Activated naive CD8-positive, alpha-beta T cell treated with anti-CD3 and anti-CD28 coated beads, Interleukin-2, amount 50 U/mL, for 24 hours (primary cell): ENCODE data around the gene ELL.
A peak's percentile ranks its signal among the peaks of the same experiment; 100 is the strongest.

Source experiments
- ATAC-seq: fragments of 150-1000 bp; cut with Tn5 transposase; one replicate; pipeline ENCODE4 v1.10.0; 2021
- DNase-seq: peaks from one replicate; pipeline ENCODE4 v3.0.0; 2021
- H3K27ac Mint-ChIP-seq: one replicate; pipeline ENCODE4 v1.8.0; 2021; ENCODE audit warnings: mild to moderate bottlenecking, mixed read lengths
- H3K27me3 Mint-ChIP-seq: one replicate; pipeline ENCODE4 v1.8.0; 2021; ENCODE audit warnings: mixed read lengths
- H3K36me3 Mint-ChIP-seq: one replicate; pipeline ENCODE4 v1.8.0; 2021; ENCODE audit warnings: low read depth, mixed read lengths
- H3K4me1 Mint-ChIP-seq: one replicate; pipeline ENCODE4 v1.8.0; 2021; ENCODE audit warnings: mixed read lengths
- H3K4me3 Mint-ChIP-seq: one replicate; pipeline ENCODE4 v1.8.0; 2021; ENCODE audit warnings: mild to moderate bottlenecking, moderate library complexity, mixed read lengths
- H3K9me3 Mint-ChIP-seq: one replicate; pipeline ENCODE4 v1.8.0; 2021; ENCODE audit warnings: mixed read lengths

The ELL gene

DNA sequence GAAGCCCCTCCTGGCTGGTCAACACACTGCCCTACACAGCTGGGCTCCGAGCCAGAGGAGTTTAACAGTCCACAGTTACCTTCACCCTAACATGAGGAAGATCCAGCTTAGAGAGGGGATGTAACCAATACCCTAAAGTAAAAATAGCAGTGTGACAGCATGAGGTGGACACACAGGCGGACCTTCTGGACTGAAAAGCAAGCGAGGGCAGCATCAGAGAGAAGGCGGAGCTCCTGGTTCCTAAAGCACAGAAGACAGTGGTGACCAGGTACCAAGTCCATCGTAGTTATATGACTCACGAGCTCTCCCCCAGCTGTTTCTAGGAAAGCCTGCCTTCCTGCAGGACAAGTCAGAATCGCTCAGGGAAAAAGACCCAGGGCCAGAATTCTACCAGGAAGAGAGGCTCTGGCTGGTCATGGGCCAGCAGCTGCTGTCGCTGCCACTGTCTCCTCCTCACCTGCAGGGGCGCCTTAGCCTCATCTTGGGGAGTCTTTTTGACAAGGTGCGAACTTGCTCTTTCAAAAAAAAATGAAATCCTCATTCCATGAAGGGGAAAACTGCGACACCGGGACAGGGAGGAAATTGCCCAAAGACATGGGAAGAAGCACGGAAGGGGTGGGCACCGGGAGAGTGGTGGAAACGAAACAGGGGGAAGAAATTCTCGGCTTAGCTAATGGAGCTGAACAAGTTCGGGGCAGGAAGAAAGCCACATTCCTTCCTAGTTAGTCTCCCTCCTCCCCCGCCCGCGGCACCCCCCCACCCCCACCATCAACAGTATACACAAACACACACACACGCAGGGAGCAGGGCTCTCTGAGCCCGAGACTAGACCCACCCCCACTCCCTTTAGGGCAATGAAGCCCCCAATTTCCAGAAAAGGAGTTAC lies 1.7 kb downstream of the ELL start:
- Mint-ChIP-seq H3K9me3 (no peaks in the 10 kb centered on the region), H3K27me3 (no peaks in the 10 kb centered on the region), H3K36me3 (no peaks in the 10 kb centered on the region), H3K4me3 (peak overlapping the region; percentile 81), H3K27ac (peak overlapping the region; percentile 59), H3K4me1 (peaks cover 32% of the 10 kb centered on the region)
- DNase-seq (peak; percentile 60), ATAC-seq (no peak)

DNA sequence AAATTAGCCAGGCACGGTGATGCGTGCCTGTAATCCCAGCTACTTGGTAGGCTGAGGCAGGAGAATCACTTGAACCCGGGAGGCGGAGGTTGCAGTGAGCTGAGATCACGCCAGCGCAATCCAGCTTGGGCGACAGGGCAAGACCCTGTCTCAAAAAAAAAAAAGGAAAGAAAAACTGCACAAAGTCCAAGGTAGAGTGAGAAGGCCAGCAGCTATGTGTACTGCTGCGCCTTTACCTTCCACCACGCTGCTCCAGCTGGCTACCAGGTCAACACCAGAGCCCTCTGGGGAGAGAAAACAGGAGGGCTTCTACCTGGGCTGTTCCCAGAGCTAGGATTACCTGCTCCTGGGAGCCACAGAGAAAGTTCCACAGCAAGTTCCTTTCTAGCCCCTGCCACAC lies 3.2 kb downstream of the ELL start:
- H3K36me3 Mint-ChIP-seq, result no peaks in the 10 kb centered on the region
- ATAC-seq, result no peak
- no peak for DNase-seq
- H3K27me3 Mint-ChIP-seq, result no peaks in the 10 kb centered on the region
- H3K4me1 Mint-ChIP-seq, result peaks cover 40% of the 10 kb centered on the region
- no peak overlapping the region for H3K27ac Mint-ChIP-seq
- H3K4me3 Mint-ChIP-seq, result no peak overlapping the region
- H3K9me3 Mint-ChIP-seq, result no peaks in the 10 kb centered on the region

- no peaks in the 10 kb centered on the region for H3K9me3 Mint-ChIP-seq
- H3K4me3 Mint-ChIP-seq, result no peak overlapping the region
- H3K4me1 Mint-ChIP-seq, result peaks cover 44% of the 10 kb centered on the region
- no peak overlapping the region for H3K27ac Mint-ChIP-seq
- ATAC-seq, result no peak
- no peaks in the 10 kb centered on the region for H3K27me3 Mint-ChIP-seq
- DNase-seq, result no peak
- no peaks in the 10 kb centered on the region for H3K36me3 Mint-ChIP-seq
Observed at GRCh38 chr19:18517606-18518005, 4.3 kb downstream of the ELL start.

DNA sequence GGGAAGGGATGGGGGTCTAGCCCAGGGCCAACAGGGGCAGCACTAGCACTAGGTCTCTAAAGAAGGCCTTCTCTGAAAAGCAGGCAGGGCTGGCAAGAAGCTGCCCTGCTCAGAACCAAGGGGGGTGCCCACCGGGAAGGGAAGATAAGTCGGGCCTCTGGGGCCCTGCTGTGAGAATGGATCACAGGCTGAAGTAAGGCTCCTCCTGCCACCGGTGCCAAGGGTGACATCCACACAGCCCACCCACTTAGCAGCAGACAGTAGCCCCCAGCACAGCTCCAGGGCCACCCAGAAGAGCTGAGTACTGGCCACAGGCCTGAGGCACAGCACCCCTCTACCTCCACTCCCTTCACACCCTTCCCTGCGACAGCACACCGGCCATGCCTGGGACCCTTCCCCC lies 5.9 kb downstream of the ELL start:
- no peak for DNase-seq
- H3K4me1 Mint-ChIP-seq, result peaks cover 44% of the 10 kb centered on the region

GRCh38 chr19:18514800-18515682 lies 6.8 kb downstream of the ELL start:
- Mint-ChIP-seq H3K9me3 (no peaks in the 10 kb centered on the region), H3K27ac (no peak overlapping the region), H3K4me3 (no peak overlapping the region), H3K4me1 (peaks cover 42% of the 10 kb centered on the region), H3K27me3 (no peaks in the 10 kb centered on the region), H3K36me3 (no peaks in the 10 kb centered on the region)
- DNase-seq (no peak), ATAC-seq (peak; percentile 39)

More for the DNA sequence above, 5.9 kb downstream of the ELL start:
- no peak overlapping the region for H3K4me3 Mint-ChIP-seq
- H3K27ac Mint-ChIP-seq, result no peak overlapping the region
- no peaks in the 10 kb centered on the region for H3K27me3 Mint-ChIP-seq
- no peaks in the 10 kb centered on the region for H3K36me3 Mint-ChIP-seq
- H3K9me3 Mint-ChIP-seq, result no peaks in the 10 kb centered on the region
- ATAC-seq, result no peak

- Mint-ChIP-seq H3K27ac (no peak overlapping the region), H3K27me3 (no peaks in the 10 kb centered on the region), H3K4me1 (peaks cover 43% of the 10 kb centered on the region), H3K4me3 (no peak overlapping the region), H3K9me3 (no peaks in the 10 kb centered on the region), H3K36me3 (no peaks in the 10 kb centered on the region)
- ATAC-seq (no peak), DNase-seq (no peak)
Observed at GRCh38 chr19:18513868-18514267, 8.0 kb downstream of the ELL start.

GRCh38 chr19:18510216-18510615 lies 11.7 kb downstream of the ELL start:
- ATAC-seq (no peak), DNase-seq (no peak)
- Mint-ChIP-seq H3K4me3 (no peak overlapping the region), H3K27me3 (no peaks in the 10 kb centered on the region), H3K9me3 (no peaks in the 10 kb centered on the region), H3K4me1 (peaks cover 57% of the 10 kb centered on the region), H3K36me3 (no peaks in the 10 kb centered on the region), H3K27ac (no peak overlapping the region)

- peak overlapping the region; percentile 31 for H3K27ac Mint-ChIP-seq
- DNase-seq, result no peak
- no peak overlapping the region for H3K4me3 Mint-ChIP-seq
- peaks cover 65% of the 10 kb centered on the region for H3K4me1 Mint-ChIP-seq
- no peaks in the 10 kb centered on the region for H3K27me3 Mint-ChIP-seq
- H3K9me3 Mint-ChIP-seq, result no peaks in the 10 kb centered on the region
- ATAC-seq, result no peak
- H3K36me3 Mint-ChIP-seq, result no peaks in the 10 kb centered on the region
Observed at GRCh38 chr19:18508585-18508984, 13.3 kb downstream of the ELL start.

DNA sequence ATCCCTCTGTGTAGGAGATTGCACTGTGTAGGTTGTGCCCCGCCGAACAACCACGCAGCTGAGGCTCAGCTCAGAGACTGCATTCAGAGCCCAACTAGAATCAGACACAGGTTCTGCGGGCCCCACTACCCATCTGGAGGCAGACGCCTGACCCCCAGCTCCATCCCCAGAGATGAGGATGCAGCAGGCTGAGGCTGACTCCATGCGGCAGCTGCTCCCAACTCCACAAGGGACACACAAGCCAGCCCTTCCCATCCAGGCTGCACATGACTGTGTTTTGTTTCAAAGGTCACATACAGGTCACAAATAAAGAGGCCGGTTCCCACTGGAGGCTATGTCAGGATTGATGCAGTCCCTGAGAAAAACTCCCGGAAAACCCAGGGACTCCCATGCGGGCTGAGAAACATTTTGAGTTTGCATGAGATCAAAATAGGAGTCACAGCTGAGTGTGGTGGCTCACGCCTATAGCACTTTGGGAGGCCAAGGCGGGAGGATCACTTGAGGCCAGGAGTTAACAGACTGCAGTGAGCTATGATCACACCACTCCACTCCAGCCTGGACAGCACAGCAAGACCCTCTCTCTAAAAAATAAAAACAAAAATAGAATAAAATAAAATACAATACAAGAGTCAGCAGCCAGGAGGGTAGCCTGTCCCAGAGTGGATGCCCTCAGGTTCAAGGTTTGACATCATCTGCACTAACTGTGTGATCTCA lies 14.0 kb downstream of the ELL start:
- no peaks in the 10 kb centered on the region for H3K36me3 Mint-ChIP-seq
- H3K9me3 Mint-ChIP-seq, result no peaks in the 10 kb centered on the region
- no peaks in the 10 kb centered on the region for H3K27me3 Mint-ChIP-seq
- peaks cover 66% of the 10 kb centered on the region for H3K4me1 Mint-ChIP-seq
- peak overlapping the region; percentile 83 for H3K27ac Mint-ChIP-seq
- DNase-seq, result no peak
- no peak for ATAC-seq
- H3K4me3 Mint-ChIP-seq, result no peak overlapping the region

DNA sequence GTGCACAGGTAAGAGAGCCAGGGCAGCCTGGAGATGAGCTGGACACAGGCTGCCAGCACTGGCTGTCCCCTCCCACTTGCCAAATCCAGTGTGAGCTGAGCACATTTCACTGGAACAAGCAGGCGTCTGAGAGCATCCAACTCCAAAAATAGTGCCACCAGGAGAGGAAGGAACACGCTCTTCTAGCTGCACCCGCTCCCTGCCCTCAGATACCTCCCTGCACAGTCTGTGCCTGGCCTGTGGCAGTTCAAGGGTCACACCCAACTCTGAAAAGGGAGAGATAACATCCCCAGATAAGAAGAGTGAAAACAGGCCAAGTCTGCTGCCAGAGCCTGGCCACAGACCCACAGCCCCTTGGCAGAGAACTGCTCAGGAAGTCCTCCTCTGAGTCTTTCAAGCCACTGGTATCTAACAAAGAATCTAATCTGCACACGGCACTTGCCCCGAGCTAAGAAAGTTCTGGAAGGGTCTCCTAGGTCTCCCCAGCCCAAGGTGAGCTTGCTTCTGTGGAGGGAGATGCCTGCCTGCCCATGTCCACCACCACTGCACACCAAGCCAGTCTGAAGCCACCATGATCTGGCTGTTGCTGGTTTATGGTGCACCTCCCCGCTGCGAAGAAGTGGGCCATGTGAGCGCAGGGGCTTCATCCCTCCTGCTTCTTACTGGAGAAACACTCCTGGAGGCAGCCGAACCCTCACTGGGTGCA lies 14.7 kb downstream of the ELL start:
- no peaks in the 10 kb centered on the region for H3K9me3 Mint-ChIP-seq
- H3K27ac Mint-ChIP-seq, result peak overlapping the region; percentile 83
- DNase-seq (no peak), ATAC-seq (peak; percentile 12)
- H3K36me3 Mint-ChIP-seq, result no peaks in the 10 kb centered on the region
- H3K4me3 Mint-ChIP-seq, result no peak overlapping the region
- H3K4me1 Mint-ChIP-seq, result peaks cover 72% of the 10 kb centered on the region
- no peaks in the 10 kb centered on the region for H3K27me3 Mint-ChIP-seq

DNA sequence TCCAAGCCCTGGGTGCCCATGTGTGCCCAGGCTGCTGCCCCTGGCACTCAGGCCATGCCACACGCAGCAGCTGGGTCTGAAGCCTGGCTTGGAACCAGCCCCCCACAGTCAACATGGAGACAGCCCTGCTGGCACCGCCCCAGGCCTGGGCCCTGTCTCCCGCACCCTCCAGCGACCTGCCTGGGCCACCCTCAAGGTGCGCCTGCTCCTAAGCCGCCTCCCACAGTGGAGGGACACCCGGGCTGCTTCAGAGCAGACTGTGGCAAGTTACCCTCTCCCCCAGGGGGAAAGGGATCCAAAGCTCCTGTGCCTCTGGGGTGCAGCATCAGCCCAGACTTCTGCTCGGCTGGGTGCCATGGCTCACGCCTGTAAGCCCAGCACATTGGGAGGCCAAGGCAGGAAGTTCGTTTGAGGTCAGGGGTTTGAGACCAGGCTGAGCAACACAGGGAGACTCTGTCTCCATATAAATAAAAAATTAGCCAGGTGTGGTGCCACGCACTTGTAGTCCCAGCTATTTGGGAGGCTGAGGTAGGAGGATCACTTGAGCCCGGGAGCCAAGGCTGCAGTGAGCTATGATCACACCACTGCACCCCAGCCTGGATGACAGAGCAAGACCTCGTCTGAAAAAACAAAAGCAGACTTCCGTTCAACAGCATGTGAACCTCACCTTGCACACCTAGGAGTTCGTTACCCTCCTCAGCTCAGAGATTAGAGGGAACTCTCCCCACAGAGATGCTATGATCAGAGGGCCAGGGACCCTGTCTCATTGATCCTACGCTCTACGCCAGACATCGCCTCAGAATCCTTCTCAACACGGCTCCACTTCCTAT lies 15.6 kb downstream of the ELL start:
- Mint-ChIP-seq H3K4me3 (no peak overlapping the region), H3K27me3 (no peaks in the 10 kb centered on the region), H3K9me3 (no peaks in the 10 kb centered on the region), H3K27ac (peak overlapping the region; percentile 83), H3K36me3 (no peaks in the 10 kb centered on the region), H3K4me1 (peaks cover 78% of the 10 kb centered on the region)
- no peak for ATAC-seq
- no peak for DNase-seq

DNA sequence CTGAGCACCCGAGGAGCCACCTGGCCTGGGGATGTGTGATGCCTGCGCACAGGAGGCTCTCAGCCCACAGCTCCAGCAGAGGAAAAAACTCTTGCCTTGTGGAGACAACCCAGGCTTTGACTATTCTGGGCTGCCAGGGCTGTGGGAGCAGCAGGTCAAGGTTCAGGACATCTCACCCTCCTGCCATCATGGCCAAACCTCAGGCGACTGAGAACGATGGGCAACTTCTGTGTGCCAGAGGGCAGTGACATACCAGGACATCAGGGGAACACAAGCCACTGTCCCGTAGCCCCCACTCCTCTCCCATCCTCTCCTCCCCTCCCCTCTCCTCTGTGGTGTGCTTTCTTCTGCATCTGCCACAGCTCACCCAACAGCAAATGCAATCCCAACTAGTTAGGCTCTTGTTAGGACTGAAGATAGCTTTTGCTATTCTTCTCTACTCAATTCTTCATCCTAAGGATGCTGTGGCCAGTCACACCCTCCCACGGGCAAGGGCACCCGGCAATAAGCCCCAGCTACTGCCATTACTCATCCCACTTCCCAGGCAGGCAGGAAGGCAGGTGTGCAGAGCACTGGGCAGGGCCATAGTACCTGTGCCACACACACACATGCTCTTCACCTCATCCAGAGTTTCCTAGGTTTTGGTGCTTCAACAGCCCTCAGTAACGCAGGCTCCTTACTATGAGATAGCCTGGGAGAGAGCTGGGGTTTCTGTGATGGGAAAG lies 16.8 kb downstream of the ELL start:
- peak overlapping the region; percentile 25 for H3K27ac Mint-ChIP-seq
- H3K27me3 Mint-ChIP-seq, result no peaks in the 10 kb centered on the region
- H3K36me3 Mint-ChIP-seq, result no peaks in the 10 kb centered on the region
- DNase-seq, result no peak
- H3K4me1 Mint-ChIP-seq, result peaks cover 88% of the 10 kb centered on the region
- no peaks in the 10 kb centered on the region for H3K9me3 Mint-ChIP-seq
- no peak overlapping the region for H3K4me3 Mint-ChIP-seq
- peak; percentile 34 for ATAC-seq
